Neutrophil (primary cell): Measurements from ENCODE around the gene COLGALT1.
"Not testable (repeated sequence)": the region's sequence is repeated elsewhere in the genome, so short reads cannot be mapped to it uniquely, and the experiment has no call there.

Experiments used
- H3K27ac ChIP-seq: fragments of 200-600 bp; sonication (generic); 2 replicates; pipeline ENCODE4 v1.5.1; 2016; ENCODE audit warnings: mild to moderate bottlenecking, moderate library complexity
- H3K27me3 ChIP-seq: fragments of 200-600 bp; sonication (generic); 2 replicates; pipeline ENCODE4 v1.6.0; 2016; ENCODE audit warnings: mild to moderate bottlenecking
- H3K36me3 ChIP-seq: fragments of 200-600 bp; sonication (generic); 2 replicates; pipeline ENCODE4 v1.5.1; 2017
- H3K4me1 ChIP-seq, 2 experiments: fragments of 200-600 bp in 1 of 2; sonication (generic) in 1 of 2; 1 replicate in 1 of 2; 2 replicates in 1 of 2; pipeline versions ENCODE4 v1.5.1 to v1.6.1; 2013 to 2016; ENCODE audit warnings: low read depth in 1 of 2, low read length in 1 of 2, mild to moderate bottlenecking in 1 of 2, moderate library complexity in 1 of 2; ENCODE audit not compliant: control insufficient read depth in 1 of 2, insufficient read depth in 1 of 2
- H3K4me3 ChIP-seq, 2 experiments: fragments of 200-600 bp in 1 of 2; sonication (generic) in 1 of 2; 1 replicate in 1 of 2; 2 replicates in 1 of 2; pipeline ENCODE4 v1.5.1; 2013 to 2016; ENCODE audit warnings: low read depth in 1 of 2, low read length in 1 of 2, mild to moderate bottlenecking in 1 of 2, moderate library complexity in 1 of 2
- H3K9me3 ChIP-seq: fragments of 200-600 bp; sonication (generic); 2 replicates; pipeline ENCODE4 v1.5.1; 2016
- TF ChIP-seq, protein P1 (sequence below): fragments of 200-600 bp; sonication (generic); IDR thresholded peaks from 2 replicates; pipeline ENCODE4 v1.5.1; 2016; ENCODE audit warnings: antibody characterized with exemption

Gene COLGALT1

DNA sequence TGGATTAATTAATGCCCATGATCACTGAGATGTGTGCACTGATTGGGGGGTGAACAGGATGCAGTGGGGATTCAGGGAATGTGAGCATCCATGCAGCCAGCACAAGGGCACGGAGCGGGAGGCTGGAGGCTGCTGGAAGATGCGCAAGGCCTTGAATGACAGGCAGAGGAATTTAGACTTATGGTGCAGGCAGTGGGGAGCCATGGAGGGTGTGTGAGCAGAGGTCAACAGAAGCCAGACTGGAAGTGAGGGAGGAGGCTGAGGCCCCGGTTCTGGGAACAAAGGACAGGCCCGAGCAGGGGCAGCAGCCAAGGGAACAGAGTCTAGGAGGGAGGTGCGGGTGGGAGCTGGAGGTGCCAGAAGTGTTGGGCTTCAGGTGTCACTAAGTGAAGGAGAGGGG, 7.3 kb upstream of the COLGALT1 start:
- Histone ChIP-seq H3K36me3 (no peaks in the 10 kb centered on the region), H3K9me3 (no peaks in the 10 kb centered on the region), H3K27ac (no peak overlapping the region), H3K4me1 (no peaks in the 10 kb centered on the region), H3K27me3 (no peaks in the 10 kb centered on the region), H3K4me3 (no peak overlapping the region)
- TF ChIP-seq, protein P1, sequence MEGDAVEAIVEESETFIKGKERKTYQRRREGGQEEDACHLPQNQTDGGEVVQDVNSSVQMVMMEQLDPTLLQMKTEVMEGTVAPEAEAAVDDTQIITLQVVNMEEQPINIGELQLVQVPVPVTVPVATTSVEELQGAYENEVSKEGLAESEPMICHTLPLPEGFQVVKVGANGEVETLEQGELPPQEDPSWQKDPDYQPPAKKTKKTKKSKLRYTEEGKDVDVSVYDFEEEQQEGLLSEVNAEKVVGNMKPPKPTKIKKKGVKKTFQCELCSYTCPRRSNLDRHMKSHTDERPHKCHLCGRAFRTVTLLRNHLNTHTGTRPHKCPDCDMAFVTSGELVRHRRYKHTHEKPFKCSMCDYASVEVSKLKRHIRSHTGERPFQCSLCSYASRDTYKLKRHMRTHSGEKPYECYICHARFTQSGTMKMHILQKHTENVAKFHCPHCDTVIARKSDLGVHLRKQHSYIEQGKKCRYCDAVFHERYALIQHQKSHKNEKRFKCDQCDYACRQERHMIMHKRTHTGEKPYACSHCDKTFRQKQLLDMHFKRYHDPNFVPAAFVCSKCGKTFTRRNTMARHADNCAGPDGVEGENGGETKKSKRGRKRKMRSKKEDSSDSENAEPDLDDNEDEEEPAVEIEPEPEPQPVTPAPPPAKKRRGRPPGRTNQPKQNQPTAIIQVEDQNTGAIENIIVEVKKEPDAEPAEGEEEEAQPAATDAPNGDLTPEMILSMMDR: no peak

- TF ChIP-seq, protein P1: no peak
- Histone ChIP-seq H3K36me3 (no peaks in the 10 kb centered on the region), H3K27me3 (no peaks in the 10 kb centered on the region), H3K9me3 (no peaks in the 10 kb centered on the region), H3K4me1 (no peaks in the 10 kb centered on the region), H3K4me3 (no peak overlapping the region), H3K27ac (no peak overlapping the region)
Measured at GRCh38 chr19:17549085-17549740, 6.2 kb upstream of the COLGALT1 start.

- TF ChIP-seq, protein P1: no peak
- no peaks in the 10 kb centered on the region for H3K36me3 ChIP-seq
Measured at GRCh38 chr19:17550076-17550667, 5.3 kb upstream of the COLGALT1 start.

DNA sequence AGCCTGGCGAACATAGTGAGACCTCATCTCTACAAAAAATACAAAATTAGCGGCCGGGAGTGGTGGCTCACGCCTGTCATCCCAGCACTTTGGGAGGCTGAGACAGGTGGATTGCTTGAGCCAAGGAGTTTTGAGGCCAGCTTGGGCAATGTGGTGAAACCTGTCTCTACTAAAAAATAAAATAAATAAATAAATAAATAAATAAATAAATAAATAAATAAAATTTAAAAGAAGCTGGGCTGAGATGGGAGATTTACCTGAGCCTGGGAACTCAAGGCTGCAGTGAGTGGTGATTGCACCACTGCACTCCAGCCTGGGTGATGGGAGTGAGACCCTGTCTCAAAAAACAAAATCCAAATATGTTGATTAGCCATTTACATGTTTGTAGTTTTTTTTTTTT, 2.7 kb upstream of the COLGALT1 start:
- H3K9me3 ChIP-seq, H3K36me3 ChIP-seq, H3K4me3 ChIP-seq, H3K27ac ChIP-seq, H3K27me3 ChIP-seq: not testable (repeated sequence)
- H3K4me1 ChIP-seq: peaks cover 23 to 27% of the 10 kb centered on the region in 2 experiments

More at GRCh38 chr19:17550076-17550667, 5.3 kb upstream of the COLGALT1 start:
- Histone ChIP-seq H3K4me3 (no peak overlapping the region), H3K4me1 (peaks cover 4% of the 10 kb centered on the region in 2 experiments), H3K27me3 (no peaks in the 10 kb centered on the region), H3K9me3 (no peaks in the 10 kb centered on the region), H3K27ac (no peak overlapping the region)

- peaks cover 28 to 32% of the 10 kb centered on the region in 2 experiments for H3K4me1 ChIP-seq
- no peaks in the 10 kb centered on the region for H3K36me3 ChIP-seq
- no peaks in the 10 kb centered on the region for H3K9me3 ChIP-seq
- H3K4me3 ChIP-seq: no peak overlapping the region
- TF ChIP-seq, protein P1: no peak
- peak overlapping the region; percentile 13 for H3K27ac ChIP-seq
- H3K27me3 ChIP-seq: no peaks in the 10 kb centered on the region
Measured at GRCh38 chr19:17553256-17553655, 2.2 kb upstream of the COLGALT1 start.

DNA sequence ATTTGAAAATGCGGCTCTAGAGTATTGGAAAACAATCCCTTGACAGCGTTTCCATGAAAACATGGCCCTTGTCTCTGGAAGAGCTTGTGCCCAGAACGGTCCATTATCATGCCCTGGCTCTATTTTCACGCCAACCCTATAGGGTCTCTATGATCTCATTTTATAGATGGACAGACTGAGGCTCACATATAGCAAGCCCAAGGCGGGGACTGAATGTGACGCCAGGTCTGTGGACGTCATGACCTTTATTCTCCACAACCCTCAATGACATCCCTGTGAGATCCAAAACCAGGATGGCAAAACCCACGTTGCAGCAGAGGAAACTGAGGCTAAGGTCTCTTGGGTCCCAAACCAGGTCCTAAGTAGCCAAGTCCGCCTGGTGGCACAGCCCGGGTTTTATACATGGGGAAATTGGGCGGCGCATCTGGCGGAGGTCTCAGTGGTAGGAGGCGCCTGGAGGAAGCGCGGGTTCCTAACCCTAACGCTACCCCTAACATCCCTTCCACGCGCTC, 425 bp upstream of the COLGALT1 start:
- no peaks in the 10 kb centered on the region for H3K27me3 ChIP-seq
- peak overlapping the region; percentile 89 for H3K27ac ChIP-seq
- H3K4me1 ChIP-seq: peaks cover 35 to 47% of the 10 kb centered on the region in 2 experiments

More for the DNA sequence above, 425 bp upstream of the COLGALT1 start:
- TF ChIP-seq, protein P1: no peak
- Histone ChIP-seq H3K9me3 (no peaks in the 10 kb centered on the region), H3K36me3 (peaks cover 5% of the 10 kb centered on the region), H3K4me3 (peak overlapping the region; percentile 85 to 93)
